Testis (tissue), 3 donors: ENCODE results near the gene CATSPERD. TPM values are rescaled to one million over a fixed set of nuclear protein-coding genes. Genes with fewer than 3 reads are reported as not detected.
A peak's percentile ranks its signal among the peaks of the same experiment; 100 is the strongest.

Experiments used
- DNase-seq: peaks from one replicate; pipeline ENCODE4 v3.0.0-alpha.2; 2019
- H3K27ac ChIP-seq, 2 donors: fragments of 200-600 bp; sonication (generic); one replicate each; pipeline ENCODE4 v1.5.1; 2019
- H3K27me3 ChIP-seq: fragments of 200-600 bp; sonication (generic); one replicate; pipeline ENCODE4 v1.5.1; 2019
- H3K36me3 ChIP-seq: fragments of 200-600 bp; sonication (generic); one replicate; pipeline ENCODE4 v1.5.1; 2017; ENCODE audit warnings: low read depth; ENCODE audit errors: missing control alignments
- H3K4me1 ChIP-seq: fragments of 200-600 bp; sonication (generic); one replicate; pipeline ENCODE4 v1.5.1; 2019
- H3K4me3 ChIP-seq, 2 donors: fragments of 200-600 bp; sonication (generic); one replicate each; pipeline ENCODE4 v1.5.1; 2017 to 2019
- H3K9me3 ChIP-seq: fragments of 200-600 bp; sonication (generic); one replicate; pipeline ENCODE4 v1.5.1; 2017
- CTCF ChIP-seq, 3 experiments: fragments of 450-650 bp in 2 of 3; fragments of 200-600 bp in 1 of 3; sonication (generic) in 1 of 3; IDR thresholded peaks; one replicate each; pipeline ENCODE4 v1.5.1; 2016 to 2019; ENCODE audit warnings: antibody characterized with exemption in 3 of 3, mild to moderate bottlenecking in 2 of 3, moderate library complexity in 1 of 3
- POLR2A ChIP-seq: fragments of 450-650 bp; IDR thresholded peaks from one replicate; pipeline ENCODE4 v1.6.1; 2017; ENCODE audit warnings: antibody characterized with exemption, mild to moderate bottlenecking, moderate library complexity
- WGBS, 2 donors: methylation state at CpG; one replicate each; pipeline ENCODE4 v1.1.5; 2018; 5-methylcytosine and 5-hydroxymethylcytosine counted together
- intact Hi-C: fragments of 100-400 bp; cut with DNase I; formaldehyde crosslinking; loops from one replicate; pipeline ENCODE4 v1.15.1; 2023; ENCODE audit warnings: low total_unique reads
- polyA plus RNA-seq: library from polyadenylated mRNA; stranded (reverse); fragments of 350-450 nt; fragmentation: Illumina TruSeq; extraction: RNeasy Lipid Tissue Mini Kit (QIAGEN cat#74804); gene quantifications from one replicate; pipeline ENCODE4 v1.2.3, GENCODE V29; 2014; ENCODE audit warnings: low read depth, low replicate concordance; ENCODE audit not compliant: insufficient read depth
- total RNA-seq, 2 donors: library from RNA; depleted of rRNA; stranded (reverse); fragments of >200 nt; gene quantifications; one replicate each; pipeline ENCODE4 v1.2.3, GENCODE V29; 2016

The CATSPERD gene
- total and polyA plus RNA-seq, 3 donors from 2014 or later = 6.1 to 31.3 (median 9.3) TPM

- Histone ChIP-seq H3K9me3 (no peaks in the 10 kb centered on the region), H3K4me1 (peaks cover 40% of the 10 kb centered on the region), H3K27me3 (no peaks in the 10 kb centered on the region), H3K4me3 (no peak overlapping the region), H3K36me3 (no peaks in the 10 kb centered on the region), H3K27ac (peak overlapping the region in 1 of 2 donors; percentile 15)
- no peak for DNase-seq
- intact Hi-C loops = no loop called here
- 93 to 95% methylated on average over 8 of the region's 8 CpGs for WGBS, 2 donors
- TF ChIP-seq CTCF (IDR thresholded peaks at IDR 0.05) (no peak), POLR2A (no peak)
These were observed 77.8 kb downstream of the CATSPERD start for GRCh38 chr19:5798244-5798643.

- Histone ChIP-seq H3K4me1 (peaks cover 47% of the 10 kb centered on the region), H3K36me3 (no peaks in the 10 kb centered on the region), H3K9me3 (no peaks in the 10 kb centered on the region), H3K4me3 (no peak overlapping the region), H3K27me3 (no peaks in the 10 kb centered on the region), H3K27ac (peak overlapping the region; percentile 15 to 65)
- WGBS, 2 donors = 52 to 74% methylated on average over 17 to 37 of the region's 37 CpGs
- TF ChIP-seq CTCF (IDR thresholded peaks at IDR 0.05) (no peak), POLR2A (no peak)
- intact Hi-C loops = no loop called here
- peak; percentile 86 for DNase-seq
These were observed 79.1 kb downstream of the CATSPERD start for GRCh38 chr19:5799247-5800241.

- Histone ChIP-seq H3K27ac (no peak overlapping the region), H3K4me3 (no peak overlapping the region), H3K9me3 (no peaks in the 10 kb centered on the region), H3K36me3 (no peaks in the 10 kb centered on the region), H3K27me3 (no peaks in the 10 kb centered on the region), H3K4me1 (peaks cover 47% of the 10 kb centered on the region)
- TF ChIP-seq CTCF (IDR thresholded peaks at IDR 0.05) (no peak), POLR2A (no peak)
- WGBS, 2 donors = 40 to 42% methylated on average over 9 to 15 of the region's 17 CpGs
- no peak for DNase-seq
- intact Hi-C loops = no loop called here
These were observed 80.2 kb downstream of the CATSPERD start for GRCh38 chr19:5800361-5801270.

GRCh38 chr19:5801796-5802619, 81.6 kb downstream of the CATSPERD start:
- H3K27me3 ChIP-seq = no peaks in the 10 kb centered on the region

More at GRCh38 chr19:5801796-5802619, 81.6 kb downstream of the CATSPERD start:
- Histone ChIP-seq H3K36me3 (no peaks in the 10 kb centered on the region), H3K4me1 (peaks cover 47% of the 10 kb centered on the region), H3K27ac (no peak overlapping the region), H3K4me3 (no peak overlapping the region), H3K9me3 (no peaks in the 10 kb centered on the region)
- peak; percentile 58 for DNase-seq
- TF ChIP-seq CTCF (IDR thresholded peaks at IDR 0.05) (no peak), POLR2A (no peak)
- intact Hi-C loops = no loop called here
- 15 to 16% methylated on average over 13 to 32 of the region's 33 CpGs for WGBS, 2 donors
